CD4-positive, alpha-beta T cell (primary cell): ENCODE measurements around the gene CPED1. TPM values are rescaled to one million over a fixed set of nuclear protein-coding genes. Genes with fewer than 3 reads are reported as not detected.

ENCODE experiments used
- ATAC-seq: fragments of 200-7000 bp; cut with Tn5 transposase; one replicate; pipeline ENCODE4 v1.10.0; 2022; ENCODE audit warnings: mild to moderate bottlenecking; ENCODE audit not compliant: poor library complexity
- CTCF ChIA-PET: fragments of 350-600 bp; sonication (Branson Sonifier 250); formaldehyde crosslinking; loops from one replicate; lab custom pipeline; 2021; ENCODE audit warnings: antibody characterized with exemption, inconsistent platforms; lab: Charles Lee
- POLR2A ChIA-PET: fragments of 350-600 bp; sonication (Branson Sonifier 250); formaldehyde crosslinking; loops from one replicate; lab custom pipeline; 2021; ENCODE audit warnings: antibody characterized with exemption, inconsistent platforms; lab: Charles Lee
- DNase-seq, 14 experiments: peaks; one replicate each; pipeline ENCODE4 v3.0.0-alpha.2; 2013 to 2020; ENCODE audit warnings: mixed read lengths in 2 of 14
- H3K27ac ChIP-seq, 2 donors: one replicate each; pipeline versions ENCODE4 v1.5.1 to v1.7.0; 2013; ENCODE audit warnings: low read length in 2 of 2, low read depth in 1 of 2, mild to moderate bottlenecking in 1 of 2
- H3K27me3 ChIP-seq, 2 experiments: 1 replicate in 1 of 2; 2 replicates in 1 of 2; pipeline versions ENCODE4 v1.6.1 to v1.7.0; 2013; ENCODE audit warnings: low read length in 2 of 2, control low read depth in 1 of 2, mild to moderate bottlenecking in 1 of 2, moderate library complexity in 1 of 2; ENCODE audit not compliant: insufficient read depth in 2 of 2, control insufficient read depth in 1 of 2
- H3K36me3 ChIP-seq: one replicate; pipeline ENCODE4 v1.6.1; 2013; ENCODE audit warnings: low read length, control low read depth; ENCODE audit not compliant: insufficient read depth
- H3K4me1 ChIP-seq: one replicate; pipeline ENCODE4 v1.6.1; 2013; ENCODE audit warnings: low read length, control low read depth; ENCODE audit not compliant: insufficient read depth
- H3K4me3 ChIP-seq: one replicate; pipeline ENCODE4 v1.5.1; 2013; ENCODE audit warnings: mild to moderate bottlenecking, low read length, moderate library complexity
- H3K9me3 ChIP-seq, 2 experiments: 1 replicate in 1 of 2; 2 replicates in 1 of 2; pipeline versions ENCODE4 v1.6.1 to v1.7.0; 2013; ENCODE audit warnings: low read length in 2 of 2, mild to moderate bottlenecking in 2 of 2, control low read depth in 1 of 2, moderate library complexity in 1 of 2; ENCODE audit not compliant: control insufficient read depth in 1 of 2, insufficient read depth in 1 of 2
- H3K27ac Mint-ChIP-seq: one replicate; pipeline ENCODE4 v1.8.0; 2020; ENCODE audit warnings: mixed read lengths
- H3K27me3 Mint-ChIP-seq: one replicate; pipeline ENCODE4 v1.8.0; 2021; ENCODE audit warnings: mixed read lengths
- H3K36me3 Mint-ChIP-seq: one replicate; pipeline ENCODE4 v1.8.0; 2021; ENCODE audit warnings: low read depth, mixed read lengths
- H3K4me1 Mint-ChIP-seq: one replicate; pipeline ENCODE4 v1.8.0; 2021; ENCODE audit warnings: low read depth, mixed read lengths
- H3K4me3 Mint-ChIP-seq: one replicate; pipeline ENCODE4 v1.8.0; 2020; ENCODE audit warnings: mild to moderate bottlenecking, mixed read lengths
- H3K9me3 Mint-ChIP-seq: one replicate; pipeline ENCODE4 v1.8.0; 2020; ENCODE audit warnings: mixed read lengths
- CTCF ChIP-seq: fragments of 200-600 bp; IDR thresholded peaks from one replicate; pipeline ENCODE4 v1.8.0; 2022; ENCODE audit warnings: antibody characterized with exemption, mild to moderate bottlenecking
- intact Hi-C, 2 experiments: fragments of 100-400 bp; cut with DNase I in 1 of 2; cut with micrococcal nuclease in 1 of 2; formaldehyde crosslinking; loops; one replicate each; pipeline versions ENCODE4 v1.15.1 to v1.9.0; 2023 to 2025; cut with DNase I, micrococcal nuclease
- total RNA-seq, 174 experiments: library from RNA in 2 of 174; stranded (reverse) in 2 of 174; gene quantifications; one replicate each; pipeline ENCODE4 v1.2.3 and lab custom pipeline; 2021 to 2026

Gene CPED1
- total RNA-seq, 2 experiments from 2014 or later: 0.08 to 0.19 TPM

GRCh38 chr7:121275204-121275603 is 286.7 kb downstream of the CPED1 start:
- no peak for ATAC-seq
- Mint-ChIP-seq H3K4me3 (no peak overlapping the region), H3K36me3 (no peaks in the 10 kb centered on the region), H3K27me3 (peaks cover 26% of the 10 kb centered on the region), H3K4me1 (no peaks in the 10 kb centered on the region), H3K9me3 (peaks cover 3% of the 10 kb centered on the region), H3K27ac (no peak overlapping the region)
- no peak for TF ChIP-seq CTCF
- ChIA-PET POLR2A (no interaction called here), CTCF (no interaction called here)
- Histone ChIP-seq H3K4me3 (no peak overlapping the region), H3K4me1 (no peaks in the 10 kb centered on the region), H3K36me3 (no peaks in the 10 kb centered on the region), H3K27ac (no peak overlapping the region), H3K27me3 (peaks cover 0 to 4% of the 10 kb centered on the region in 2 experiments), H3K9me3 (no peaks in the 10 kb centered on the region)
- DNase-seq: no peak
- intact Hi-C loops: no loop called here

GRCh38 chr7:121276313-121276712 is 287.8 kb downstream of the CPED1 start:
- CTCF ChIA-PET: no interaction called here

GRCh38 chr7:121278120-121279021 is 289.9 kb downstream of the CPED1 start:
- peaks cover 21% of the 10 kb centered on the region for H3K27me3 Mint-ChIP-seq
- no peak overlapping the region for H3K27ac ChIP-seq
- H3K4me1 Mint-ChIP-seq: no peaks in the 10 kb centered on the region
- no peak overlapping the region for H3K4me3 Mint-ChIP-seq
- ChIA-PET CTCF (interaction anchor here (1.4 kb wide), 1 partner anchor 44 kb away, joined by 3 read pairs; no protein-coding TSS in a partner anchor), POLR2A (no interaction called here)
- H3K27me3 ChIP-seq: no peaks in the 10 kb centered on the region
- intact Hi-C loops: no loop called here
- no peaks in the 10 kb centered on the region for H3K36me3 ChIP-seq
- H3K4me3 ChIP-seq: no peak overlapping the region
- no peak overlapping the region for H3K27ac Mint-ChIP-seq
- no peaks in the 10 kb centered on the region for H3K9me3 ChIP-seq
- DNase-seq (no peak), ATAC-seq (no peak)
- no peak for TF ChIP-seq CTCF
- H3K4me1 ChIP-seq: no peaks in the 10 kb centered on the region
- no peaks in the 10 kb centered on the region for H3K9me3 Mint-ChIP-seq
- H3K36me3 Mint-ChIP-seq: no peaks in the 10 kb centered on the region

More at GRCh38 chr7:121276313-121276712, 287.8 kb downstream of the CPED1 start:
- no peak overlapping the region for H3K27ac ChIP-seq
- ATAC-seq (no peak), DNase-seq (no peak)
- intact Hi-C loops: no loop called here
- H3K36me3 ChIP-seq: no peaks in the 10 kb centered on the region
- peaks cover 22% of the 10 kb centered on the region for H3K27me3 Mint-ChIP-seq
- H3K27me3 ChIP-seq: peaks cover 0 to 4% of the 10 kb centered on the region in 2 experiments
- H3K9me3 ChIP-seq: no peaks in the 10 kb centered on the region
- H3K4me3 Mint-ChIP-seq: no peak overlapping the region
- no peak for TF ChIP-seq CTCF
- H3K4me3 ChIP-seq: no peak overlapping the region
- no peak overlapping the region for H3K27ac Mint-ChIP-seq
- H3K4me1 ChIP-seq: no peaks in the 10 kb centered on the region
- H3K36me3 Mint-ChIP-seq: no peaks in the 10 kb centered on the region
- H3K4me1 Mint-ChIP-seq: no peaks in the 10 kb centered on the region
- POLR2A ChIA-PET: no interaction called here
- peaks cover under 1% of the 10 kb centered on the region for H3K9me3 Mint-ChIP-seq
